AG04449 (cell line): ENCODE measurements around the gene C22orf15.

ENCODE experiments used
- CTCF ChIA-PET: fragments of 350-600 bp; formaldehyde crosslinking; extraction: SDS; loops from one replicate; lab custom pipeline; 2021; ENCODE audit warnings: antibody characterized with exemption; lab: Yijun Ruan, JAX
- POLR2A ChIA-PET: fragments of 400-600, 350-600 bp; formaldehyde crosslinking; extraction: SDS; loops from one replicate; lab custom pipeline; 2020; ENCODE audit warnings: antibody characterized with exemption, inconsistent platforms; lab: Yijun Ruan, JAX
- DNase-seq: peaks from one replicate; pipeline ENCODE4 v3.0.0-alpha.2; 2010; ENCODE audit warnings: low read depth, low spot score
- H3K4me3 ChIP-seq: 2 replicates; pipeline ENCODE4 v1.5.1; 2011; ENCODE audit warnings: low read depth, mild to moderate bottlenecking, control low read depth, low read length
- TF ChIP-seq, protein P1 (sequence below): IDR thresholded peaks from one replicate; pipeline ENCODE4 v1.5.1; 2011; ENCODE audit warnings: mild to moderate bottlenecking, moderate library complexity, low read length, control low read depth, inconsistent platforms; ENCODE audit not compliant: insufficient read depth; ENCODE audit errors: missing control alignments

C22orf15 gene

DNA sequence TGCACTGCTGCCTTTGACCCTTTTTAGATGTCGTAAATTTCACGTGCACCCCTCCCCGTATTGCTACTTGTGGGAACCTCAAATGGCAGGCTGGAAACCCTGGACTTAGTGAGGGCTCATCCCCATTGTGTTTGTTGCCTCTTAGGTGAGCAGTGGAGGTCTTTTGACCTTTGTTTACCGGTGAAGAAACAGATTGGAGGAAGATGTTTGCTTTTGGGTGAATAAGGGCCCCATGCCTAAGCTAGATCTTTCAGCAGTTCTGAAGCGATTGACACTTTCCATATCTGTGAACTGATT, 24.8 kb downstream of the C22orf15 start:
- DNase-seq: no peak
- H3K4me3 ChIP-seq: peak overlapping the region; percentile 90
- ChIA-PET CTCF (interaction anchor here (3.0 to 3.6 kb wide), 3 partner anchors 16 to 62 kb away, joined by 11 to 15 read pairs (median 14); partner anchors contain the start of gene MMP11), POLR2A (no interaction called here)
- TF ChIP-seq, protein P1, sequence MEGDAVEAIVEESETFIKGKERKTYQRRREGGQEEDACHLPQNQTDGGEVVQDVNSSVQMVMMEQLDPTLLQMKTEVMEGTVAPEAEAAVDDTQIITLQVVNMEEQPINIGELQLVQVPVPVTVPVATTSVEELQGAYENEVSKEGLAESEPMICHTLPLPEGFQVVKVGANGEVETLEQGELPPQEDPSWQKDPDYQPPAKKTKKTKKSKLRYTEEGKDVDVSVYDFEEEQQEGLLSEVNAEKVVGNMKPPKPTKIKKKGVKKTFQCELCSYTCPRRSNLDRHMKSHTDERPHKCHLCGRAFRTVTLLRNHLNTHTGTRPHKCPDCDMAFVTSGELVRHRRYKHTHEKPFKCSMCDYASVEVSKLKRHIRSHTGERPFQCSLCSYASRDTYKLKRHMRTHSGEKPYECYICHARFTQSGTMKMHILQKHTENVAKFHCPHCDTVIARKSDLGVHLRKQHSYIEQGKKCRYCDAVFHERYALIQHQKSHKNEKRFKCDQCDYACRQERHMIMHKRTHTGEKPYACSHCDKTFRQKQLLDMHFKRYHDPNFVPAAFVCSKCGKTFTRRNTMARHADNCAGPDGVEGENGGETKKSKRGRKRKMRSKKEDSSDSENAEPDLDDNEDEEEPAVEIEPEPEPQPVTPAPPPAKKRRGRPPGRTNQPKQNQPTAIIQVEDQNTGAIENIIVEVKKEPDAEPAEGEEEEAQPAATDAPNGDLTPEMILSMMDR: no peak

DNA sequence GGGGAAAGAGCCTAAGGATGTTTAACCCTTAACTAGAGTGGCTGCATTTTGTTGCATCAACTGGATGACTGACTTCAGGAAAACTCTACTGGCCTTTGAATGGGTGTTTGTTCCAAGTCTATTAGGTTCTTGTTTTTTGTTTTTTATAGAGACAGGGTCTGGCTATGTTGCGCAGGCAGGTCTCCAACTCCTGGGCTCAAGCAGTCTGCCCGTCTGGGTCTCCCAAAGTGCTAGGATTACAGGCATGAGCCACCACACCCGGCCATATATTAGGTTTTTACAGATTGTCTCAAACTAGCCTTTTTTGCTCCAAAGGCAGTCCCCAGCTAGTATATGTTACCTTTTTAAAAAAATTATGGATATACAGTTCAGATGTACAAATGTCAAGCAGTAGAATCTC, 25.1 kb downstream of the C22orf15 start:
- ChIA-PET POLR2A (no interaction called here), CTCF (interaction anchor here (1.0 to 3.4 kb wide), 4 partner anchors 10 to 62 kb away, joined by 3 to 15 read pairs (median 7); partner anchors contain the start of gene MMP11)
- TF ChIP-seq, protein P1: no peak
- no peak for DNase-seq
- H3K4me3 ChIP-seq: peak overlapping the region; percentile 90

DNA sequence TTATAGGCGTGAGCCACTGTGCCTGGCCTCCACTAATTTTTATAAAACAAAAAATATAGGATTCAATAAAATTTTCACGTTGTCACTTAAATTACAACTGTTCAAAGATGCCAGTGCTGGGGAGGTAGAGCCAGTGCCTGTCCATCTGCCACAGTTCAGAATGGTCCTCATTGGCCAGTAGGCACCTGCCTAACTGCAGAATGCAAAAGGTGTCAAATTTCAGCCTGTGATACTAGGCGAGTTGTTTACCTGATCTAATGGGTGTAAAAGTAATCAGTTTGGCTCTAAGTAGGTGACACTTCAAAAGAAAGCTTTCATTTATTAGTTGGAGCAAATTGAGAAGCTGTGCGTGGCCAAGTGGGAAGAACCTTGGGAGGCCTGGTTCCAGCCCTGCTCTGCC, 26.3 kb downstream of the C22orf15 start:
- POLR2A ChIA-PET: no interaction called here
- TF ChIP-seq, protein P1: no peak
- DNase-seq: no peak
- no peak overlapping the region for H3K4me3 ChIP-seq
- CTCF ChIA-PET: interaction anchor here (0.9 to 3.4 kb wide), 6 partner anchors 9 to 61 kb away, joined by 3 to 11 read pairs (median 4); no protein-coding TSS in a partner anchor

DNA sequence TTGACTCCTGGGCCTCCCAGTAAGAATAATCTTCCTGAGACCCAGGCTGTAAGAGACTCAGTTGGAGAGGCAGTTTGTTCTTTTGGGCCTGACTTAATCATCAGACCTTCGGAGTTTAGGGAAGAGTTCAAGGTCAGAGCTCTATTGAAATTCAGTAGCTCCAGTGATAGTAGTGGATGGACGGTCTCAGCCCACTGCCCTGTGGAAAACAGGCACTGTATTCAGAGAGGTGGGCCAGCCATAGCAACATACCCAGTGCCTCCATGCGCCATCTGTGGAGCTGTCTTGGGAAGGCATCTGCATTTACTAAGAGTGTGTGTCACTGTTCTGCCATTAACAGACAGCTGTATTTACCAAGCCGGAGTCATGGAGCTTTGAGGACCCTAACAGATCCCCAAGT, 26.8 kb downstream of the C22orf15 start:
- no peak for DNase-seq
- ChIA-PET POLR2A (no interaction called here), CTCF (interaction anchor here (0.6 to 3.4 kb wide), 5 partner anchors 9 to 60 kb away, joined by 3 to 11 read pairs (median 5); no protein-coding TSS in a partner anchor)
- no peak overlapping the region for H3K4me3 ChIP-seq
- TF ChIP-seq, protein P1: no peak

DNA sequence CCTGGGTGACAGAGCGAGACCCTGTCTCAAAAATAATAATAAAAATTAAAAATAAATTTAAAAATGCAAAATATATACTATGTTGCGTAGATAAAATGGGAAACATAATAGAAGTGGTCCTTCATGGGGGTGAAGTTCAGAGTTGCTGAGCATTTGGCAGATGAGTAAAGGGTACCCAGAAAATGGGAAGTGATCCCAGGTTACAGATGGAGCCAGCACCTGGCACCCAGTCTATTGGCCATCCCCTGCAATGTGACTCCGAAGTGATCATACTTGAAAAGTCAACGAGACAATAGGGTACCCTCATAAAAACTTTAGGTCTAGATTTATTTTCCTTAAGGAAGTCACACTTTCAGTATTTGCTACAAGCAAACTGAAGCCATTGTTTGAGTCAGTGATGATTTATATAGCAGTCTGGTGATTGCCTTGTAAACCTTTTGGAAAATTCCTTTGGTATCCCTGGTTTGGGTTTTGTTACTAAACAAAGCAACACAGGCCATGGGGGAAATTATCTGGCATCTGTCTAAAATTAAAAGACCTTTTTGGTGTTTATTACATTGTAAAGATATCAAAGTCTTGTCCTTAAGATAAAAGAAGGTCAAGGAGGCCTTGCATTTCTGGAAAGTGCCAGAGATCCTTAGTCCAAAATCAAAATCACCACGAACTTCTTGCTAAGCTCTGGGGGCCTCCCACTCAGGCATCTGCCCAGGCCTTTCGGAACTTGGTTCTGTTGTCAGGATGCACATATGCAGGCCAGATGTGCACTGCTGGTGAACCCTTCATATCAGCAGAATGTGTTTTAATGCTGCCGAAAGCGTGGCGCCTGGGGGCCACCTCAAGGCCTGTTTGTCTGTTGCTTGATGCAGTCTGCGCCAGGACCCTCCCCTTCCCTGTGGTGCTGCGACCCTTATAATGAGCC, 28.3 kb downstream of the C22orf15 start:
- TF ChIP-seq, protein P1: no peak
- CTCF ChIA-PET: interaction anchor here (3.4 kb wide), 1 partner anchor 59 kb away, joined by 11 read pairs; no protein-coding TSS in a partner anchor
- no peak overlapping the region for H3K4me3 ChIP-seq
- DNase-seq: no peak
- POLR2A ChIA-PET: no interaction called here
